Endothelial cell (in vitro differentiated cells): ENCODE measurements around the gene PLA2G3. TPM values are rescaled to one million over a fixed set of nuclear protein-coding genes. Genes with fewer than 3 reads are reported as not detected.
A peak's percentile ranks its signal among the peaks of the same experiment; 100 is the strongest.
"Not testable (repeated sequence)": the region's sequence is repeated elsewhere in the genome, so short reads cannot be mapped to it uniquely, and the experiment has no call there.

Experiments
- DNase-seq: peaks from one replicate; pipeline ENCODE4 v3.0.0; 2021; ENCODE audit warnings: low spot score
- H3K27ac Mint-ChIP-seq: one replicate; pipeline ENCODE4 v1.8.0; 2021; ENCODE audit warnings: mixed read lengths, inconsistent platforms; ENCODE audit not compliant: unreplicated experiment
- H3K27me3 Mint-ChIP-seq: one replicate; pipeline ENCODE4 v1.8.0; 2021; ENCODE audit warnings: mild to moderate bottlenecking, moderate library complexity, mixed read lengths, inconsistent platforms; ENCODE audit not compliant: unreplicated experiment
- H3K36me3 Mint-ChIP-seq: one replicate; pipeline ENCODE4 v1.8.0; 2021; ENCODE audit warnings: mild to moderate bottlenecking, low read depth, mixed read lengths, inconsistent platforms; ENCODE audit not compliant: unreplicated experiment
- H3K4me1 Mint-ChIP-seq: one replicate; pipeline ENCODE4 v1.8.0; 2021; ENCODE audit warnings: mild to moderate bottlenecking, mixed read lengths, inconsistent platforms; ENCODE audit not compliant: unreplicated experiment
- H3K4me3 Mint-ChIP-seq: one replicate; pipeline ENCODE4 v1.8.0; 2021; ENCODE audit warnings: mild to moderate bottlenecking, mixed read lengths, inconsistent platforms; ENCODE audit not compliant: unreplicated experiment
- H3K9me3 Mint-ChIP-seq: one replicate; pipeline ENCODE4 v1.8.0; 2021; ENCODE audit warnings: mixed read lengths, inconsistent platforms; ENCODE audit not compliant: unreplicated experiment
- CTCF ChIP-seq: fragments of 200-600 bp; sonication (generic); IDR thresholded peaks from one replicate; pipeline ENCODE4 v1.5.0; 2021; ENCODE audit warnings: antibody characterized with exemption; ENCODE audit not compliant: unreplicated experiment
- total RNA-seq: library from RNA; stranded (reverse); fragmentation: NEBNext Ultra II Directional; extraction: Animal tissue kit (Norgen Biotek cat#: 25700); gene quantifications from one replicate; pipeline ENCODE4 v1.2.1, GENCODE V29; 2021; ENCODE audit not compliant: unreplicated experiment

Gene PLA2G3
- total RNA-seq, 1 donor from 2014 or later = 2.8 TPM

DNA sequence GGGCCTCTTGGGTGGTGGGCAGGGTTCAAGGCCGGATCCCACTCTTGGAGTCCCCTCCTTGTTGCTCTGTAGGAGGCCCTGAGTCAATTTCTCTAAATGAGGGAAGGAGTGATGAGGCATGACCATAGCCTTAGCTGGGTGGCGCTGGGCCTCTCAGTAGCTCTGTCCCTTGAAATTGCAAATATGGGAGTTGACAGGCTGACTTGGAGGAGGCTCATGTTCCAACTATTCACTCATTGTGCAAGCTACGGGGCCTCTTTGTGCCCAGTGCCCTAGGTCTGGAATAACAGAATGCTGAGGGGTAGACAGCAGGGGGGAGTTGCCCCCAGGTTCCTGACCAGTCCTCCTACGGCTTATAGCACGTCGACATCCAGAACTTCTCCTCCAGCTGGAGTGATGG is 40.9 kb downstream of the PLA2G3 start:
- peaks cover 42% of the 10 kb centered on the region for H3K4me1 Mint-ChIP-seq
- peaks cover 20% of the 10 kb centered on the region for H3K27me3 Mint-ChIP-seq
- no peak for TF ChIP-seq CTCF
- H3K27ac Mint-ChIP-seq = no peak overlapping the region
- no peak overlapping the region for H3K4me3 Mint-ChIP-seq
- H3K9me3 Mint-ChIP-seq = no peaks in the 10 kb centered on the region
- peaks cover 57% of the 10 kb centered on the region for H3K36me3 Mint-ChIP-seq
- no peak for DNase-seq

DNA sequence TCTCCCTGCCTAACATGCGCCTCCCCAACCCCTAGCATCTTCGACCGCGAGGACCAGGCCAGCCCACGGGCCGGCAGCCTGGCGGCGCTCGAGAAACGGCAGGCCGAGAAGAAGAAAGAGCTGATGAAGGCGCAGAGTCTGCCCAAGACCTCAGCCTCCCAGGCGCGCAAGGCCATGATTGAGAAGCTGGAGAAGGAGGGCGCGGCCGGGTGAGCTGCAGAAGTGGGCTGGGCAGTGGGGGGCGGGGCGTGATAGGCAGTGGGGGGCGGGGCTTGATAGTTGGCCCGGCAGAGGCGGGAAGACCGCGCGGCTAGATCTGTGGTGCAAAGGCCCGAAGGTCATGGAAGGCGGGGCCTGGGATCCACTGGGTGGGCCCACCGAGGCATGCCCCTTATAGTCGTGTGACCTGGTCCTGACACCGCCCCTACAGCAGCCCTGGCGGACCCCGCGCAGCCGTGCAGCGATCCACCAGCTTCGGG is 41.6 kb downstream of the PLA2G3 start:
- no peak for DNase-seq
- H3K4me1 Mint-ChIP-seq = peaks cover 42% of the 10 kb centered on the region
- no peak overlapping the region for H3K4me3 Mint-ChIP-seq
- H3K27ac Mint-ChIP-seq = no peak overlapping the region
- H3K27me3 Mint-ChIP-seq = peaks cover 18% of the 10 kb centered on the region
- peaks cover 55% of the 10 kb centered on the region for H3K36me3 Mint-ChIP-seq
- H3K9me3 Mint-ChIP-seq = no peaks in the 10 kb centered on the region
- no peak for TF ChIP-seq CTCF

- peaks cover 14% of the 10 kb centered on the region for H3K27me3 Mint-ChIP-seq
- no peak overlapping the region for H3K27ac Mint-ChIP-seq
- TF ChIP-seq CTCF = no peak
- DNase-seq = no peak
- H3K9me3 Mint-ChIP-seq = no peaks in the 10 kb centered on the region
- peaks cover 52% of the 10 kb centered on the region for H3K36me3 Mint-ChIP-seq
- peaks cover 37% of the 10 kb centered on the region for H3K4me1 Mint-ChIP-seq
- H3K4me3 Mint-ChIP-seq = peak overlapping the region; percentile 15
Measured at GRCh38 chr22:31097941-31098631, 42.2 kb downstream of the PLA2G3 start.

- H3K4me1 Mint-ChIP-seq = peaks cover 31% of the 10 kb centered on the region
- H3K27ac Mint-ChIP-seq, H3K4me3 Mint-ChIP-seq, H3K9me3 Mint-ChIP-seq, DNase-seq: not testable (repeated sequence)
- peaks cover 11% of the 10 kb centered on the region for H3K27me3 Mint-ChIP-seq
- H3K36me3 Mint-ChIP-seq = peaks cover 47% of the 10 kb centered on the region
Measured at GRCh38 chr22:31097539-31097938, 42.8 kb downstream of the PLA2G3 start.

GRCh38 chr22:31096657-31097279 is 43.5 kb downstream of the PLA2G3 start:
- Mint-ChIP-seq H3K9me3 (no peaks in the 10 kb centered on the region), H3K36me3 (peaks cover 47% of the 10 kb centered on the region), H3K27ac (no peak overlapping the region), H3K4me1 (peaks cover 28% of the 10 kb centered on the region), H3K4me3 (peak overlapping the region; percentile 62), H3K27me3 (peaks cover 14% of the 10 kb centered on the region)
- no peak for DNase-seq
- TF ChIP-seq CTCF = no peak
